ENCODE data around the gene NUDT8.
"Not testable (repeated sequence)": the region's sequence is repeated elsewhere in the genome, so short reads cannot be mapped to it uniquely, and the experiment has no call there.

Gene NUDT8

DNA sequence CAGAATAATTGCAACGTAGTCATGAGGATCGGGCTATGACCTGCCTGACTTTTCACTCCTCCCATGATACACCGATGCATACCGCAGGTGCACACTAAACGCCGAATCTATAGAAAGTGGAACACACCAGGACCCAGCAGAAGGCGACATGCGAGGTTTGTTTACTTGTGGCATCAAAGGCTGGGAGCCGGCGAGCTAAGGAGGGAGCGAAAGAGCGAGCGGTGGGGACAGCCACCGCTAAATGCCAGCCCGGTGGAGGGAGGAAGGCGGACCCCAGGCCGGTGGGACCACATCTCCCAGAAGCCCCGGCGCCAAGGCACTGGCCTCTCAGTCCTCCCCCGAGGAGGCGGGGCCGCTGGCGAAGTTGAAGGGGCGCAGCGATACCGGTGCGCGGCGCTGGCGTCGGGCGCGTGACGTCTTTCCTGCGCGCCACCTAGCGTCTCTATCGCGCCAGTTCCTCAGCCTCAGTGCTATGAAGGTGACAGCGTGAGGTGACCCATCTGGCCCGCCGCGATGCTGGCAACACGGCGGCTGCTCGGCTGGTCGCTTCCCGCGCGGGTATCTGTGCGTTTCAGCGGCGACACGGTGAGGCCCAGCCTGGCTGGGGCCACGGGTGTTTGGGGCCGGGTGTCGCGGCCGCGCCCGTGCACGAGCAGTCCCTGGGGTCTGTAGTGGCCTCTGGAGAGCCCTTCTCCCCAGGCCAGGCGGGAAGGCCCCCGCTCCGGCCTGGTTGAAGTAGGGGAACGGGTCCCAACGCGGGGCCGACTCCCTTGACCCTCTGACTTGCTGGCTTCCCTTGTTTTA, 23.0 kb downstream of the NUDT8 start, which contains the start of gene NDUFV1:
NDUFV1 (plus strand) TSS at position 445 of the 804 bp plus-strand sequence; CDS start at position 514, 69 bp downstream.
- Histone ChIP-seq H3K4me2 (peak within 1 kb of the TSS; percentile 89 to 99 (median 96)), H4K20me1 (peaks cover 0 to 24% (median 0%) of the 10 kb centered on the region in 11 experiments; a peak in 3 of 22 replicates), H3K4me1 (peaks cover 17 to 28% (median 25%) of the 10 kb centered on the region in 10 experiments), H3K4me3 (peak within 1 kb of the TSS; percentile 85 to 99 (median 94)), H3K27ac (peak within 1 kb of the TSS; percentile 72 to 88 (median 82)), H3K36me3 (peaks cover 33 to 39% (median 36%) of the 10 kb centered on the region in 11 experiments), H3K9me3 (replicated peaks in 1 of 11) (no peaks in the 10 kb centered on the region), H3K9ac (peak within 1 kb of the TSS; percentile 89 to 95 (median 91)), H3K27me3 (peaks cover 0 to 4% (median 0%) of the 10 kb centered on the region in 11 experiments; a peak in 3 of 22 replicates)
- TF ChIP-seq Cebpa-rat (IDR thresholded peaks at IDR 0.05), result no peak

DNA sequence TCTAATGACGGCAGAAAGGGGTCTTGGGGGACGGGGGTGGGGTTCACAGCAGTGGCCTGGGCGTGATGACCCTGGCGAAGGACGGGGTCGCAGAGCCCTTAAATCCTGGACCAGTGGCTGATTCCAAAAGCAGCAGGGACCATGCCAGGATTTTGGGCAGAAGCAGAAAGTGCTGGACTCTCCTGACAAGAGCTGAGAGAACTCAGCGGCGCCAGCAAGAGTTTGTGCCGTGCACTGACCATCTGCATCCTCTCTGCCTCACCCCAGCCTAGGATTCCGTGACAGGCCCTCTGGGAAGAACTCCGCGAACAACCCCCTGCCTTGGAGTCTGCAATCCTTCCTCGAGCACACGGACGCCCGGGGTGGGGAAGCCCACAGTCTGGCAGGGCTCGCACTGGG, 23.6 kb downstream of the NUDT8 start:
- Histone ChIP-seq H3K9me3 (replicated peaks in 1 of 11) (no peaks in the 10 kb centered on the region), H3K36me3 (peaks cover 27 to 33% (median 30%) of the 10 kb centered on the region in 11 experiments), H3K9ac (peak overlapping the region; percentile 89 to 95 (median 91); a peak in 20 of 22 replicates), H3K27ac (0 out of 22 replicates have a peak overlapping the region, but pooled peaks of 1 of the 11 experiments have one; percentile 82), H4K20me1 (peaks cover 0 to 18% (median 0%) of the 10 kb centered on the region in 11 experiments; a peak in 2 of 22 replicates), H3K4me2 (peak overlapping the region; percentile 87 to 98 (median 95)), H3K4me1 (peaks cover 17 to 29% (median 25%) of the 10 kb centered on the region in 10 experiments), H3K27me3 (peaks cover 0 to 4% (median 0%) of the 10 kb centered on the region in 11 experiments; a peak in 3 of 22 replicates), H3K4me3 (peak overlapping the region; percentile 85 to 99 (median 94))
- no peak for TF ChIP-seq Cebpa-rat (IDR thresholded peaks at IDR 0.05)

DNA sequence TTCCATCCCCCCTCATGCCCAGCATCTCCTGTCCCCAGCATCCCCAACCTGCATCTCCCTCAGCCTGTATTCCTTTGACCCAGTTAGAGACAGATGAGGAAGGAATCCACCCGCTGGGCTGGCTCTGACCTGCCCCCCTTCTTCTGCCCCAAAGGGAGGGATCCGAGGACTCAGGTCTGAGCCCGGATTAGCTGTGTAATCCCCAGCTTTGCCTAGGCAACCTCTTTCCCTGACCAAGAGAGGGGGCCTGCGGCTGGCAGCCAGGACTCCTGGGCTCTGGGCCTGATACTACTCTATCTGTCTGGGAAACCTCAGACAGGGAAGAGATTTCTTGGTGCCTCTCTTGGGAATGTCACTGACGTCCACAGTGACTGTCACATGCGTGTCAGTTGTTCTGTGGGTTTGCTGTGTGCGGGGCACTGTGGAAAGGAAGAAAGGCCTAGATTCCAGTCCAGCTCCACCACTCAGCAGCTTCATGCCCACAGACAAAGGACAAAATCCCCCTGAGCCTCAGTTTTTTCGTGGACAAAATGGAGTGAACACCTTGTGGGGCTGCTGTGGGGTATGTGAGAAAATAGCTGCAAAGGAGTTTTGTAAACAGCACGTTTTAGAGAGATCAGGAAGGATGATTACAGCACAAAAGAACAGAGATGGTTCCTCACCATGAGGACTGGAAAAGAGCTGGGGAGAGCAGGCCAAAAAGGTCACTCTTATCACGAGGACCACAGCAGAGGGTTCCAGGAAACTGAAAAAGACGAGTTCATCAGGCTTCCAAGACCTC, 24.3 kb downstream of the NUDT8 start:
- no peak overlapping the region for H3K4me3 ChIP-seq
- no peaks in the 10 kb centered on the region for H3K9me3 ChIP-seq (replicated peaks in 1 of 11)
- peaks cover 22 to 36% (median 31%) of the 10 kb centered on the region in 10 experiments for H3K4me1 ChIP-seq
- TF ChIP-seq Cebpa-rat (IDR thresholded peaks at IDR 0.05), result no peak
- no peak overlapping the region for H3K27ac ChIP-seq
- H4K20me1 ChIP-seq, result peaks cover 0 to 13% (median 0%) of the 10 kb centered on the region in 11 experiments; a peak in 2 of 22 replicates
- peaks cover 0 to 4% (median 0%) of the 10 kb centered on the region in 11 experiments; a peak in 3 of 22 replicates for H3K27me3 ChIP-seq
- H3K9ac ChIP-seq, result peak overlapping the region in 1 of 11 experiments; percentile 94; a peak in 4 of 22 replicates
- peaks cover 21 to 26% (median 24%) of the 10 kb centered on the region in 11 experiments for H3K36me3 ChIP-seq
- peak overlapping the region in 9 of 11 experiments; percentile 87 to 98 (median 95); a peak in 12 of 22 replicates for H3K4me2 ChIP-seq

DNA sequence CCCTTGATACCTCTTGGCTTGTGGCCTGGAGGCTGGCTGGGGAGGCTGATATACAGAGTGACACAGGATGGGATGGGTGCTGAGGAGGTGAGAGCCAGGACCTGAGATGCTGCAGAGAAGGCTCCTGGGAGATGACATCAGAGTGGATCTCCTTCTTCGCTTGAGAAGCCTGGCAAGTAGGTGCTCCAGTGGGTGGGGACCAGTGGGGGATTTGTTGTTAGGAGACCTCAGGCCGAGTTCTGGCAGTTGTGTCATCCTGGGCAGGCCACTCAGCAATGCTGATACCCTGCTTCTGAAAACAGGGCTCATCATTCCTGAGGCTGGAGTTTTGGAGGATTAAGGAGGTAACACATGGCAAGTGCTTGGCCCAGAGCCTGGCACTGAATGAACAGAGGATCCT, 24.9 kb downstream of the NUDT8 start:
- Histone ChIP-seq H3K4me1 (peaks cover 26 to 40% (median 35%) of the 10 kb centered on the region in 10 experiments), H3K4me2 (peak overlapping the region in 2 of 11 experiments; percentile 96 to 98; a peak in 1 of 22 replicates), H3K9me3 (replicated peaks in 1 of 11) (no peaks in the 10 kb centered on the region), H3K9ac (peak overlapping the region in 1 of 11 experiments; percentile 94; a peak in 2 of 22 replicates), H3K4me3 (no peak overlapping the region), H3K27ac (no peak overlapping the region), H3K27me3 (peaks cover 0 to 4% (median 0%) of the 10 kb centered on the region in 11 experiments; a peak in 3 of 22 replicates), H3K36me3 (peaks cover 16 to 20% (median 18%) of the 10 kb centered on the region in 11 experiments), H4K20me1 (peaks cover 0 to 11% (median 0%) of the 10 kb centered on the region in 11 experiments; a peak in 1 of 22 replicates)
- TF ChIP-seq Cebpa-rat (IDR thresholded peaks at IDR 0.05), result no peak

DNA sequence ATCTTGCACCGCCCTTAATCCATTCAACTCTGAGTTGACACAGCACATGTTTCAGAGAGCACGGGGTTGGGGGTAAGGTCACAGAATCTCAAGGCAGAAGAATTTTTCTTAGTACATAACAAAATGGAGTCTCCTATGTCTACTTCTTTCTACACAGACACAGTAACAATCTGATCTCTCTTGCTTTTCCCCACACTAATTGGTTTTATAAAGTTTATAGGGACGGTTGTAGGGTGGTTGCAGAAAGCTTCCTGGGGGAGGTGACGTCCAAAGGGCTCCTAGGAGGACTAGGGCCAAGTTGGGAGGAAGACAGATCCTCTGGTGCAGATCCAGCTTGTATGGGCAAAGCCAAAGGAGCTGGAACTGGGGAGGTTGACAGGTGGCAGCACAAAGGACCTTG, 25.6 kb downstream of the NUDT8 start:
- not testable (repeated sequence) for H3K27me3 ChIP-seq; H4K20me1 ChIP-seq; H3K9ac ChIP-seq; H3K4me2 ChIP-seq; H3K9me3 ChIP-seq (replicated peaks in 1 of 11); H3K4me3 ChIP-seq; H3K27ac ChIP-seq
- Histone ChIP-seq H3K4me1 (peaks cover 26 to 41% (median 35%) of the 10 kb centered on the region in 10 experiments), H3K36me3 (peaks cover 10 to 13% (median 11%) of the 10 kb centered on the region in 11 experiments)

DNA sequence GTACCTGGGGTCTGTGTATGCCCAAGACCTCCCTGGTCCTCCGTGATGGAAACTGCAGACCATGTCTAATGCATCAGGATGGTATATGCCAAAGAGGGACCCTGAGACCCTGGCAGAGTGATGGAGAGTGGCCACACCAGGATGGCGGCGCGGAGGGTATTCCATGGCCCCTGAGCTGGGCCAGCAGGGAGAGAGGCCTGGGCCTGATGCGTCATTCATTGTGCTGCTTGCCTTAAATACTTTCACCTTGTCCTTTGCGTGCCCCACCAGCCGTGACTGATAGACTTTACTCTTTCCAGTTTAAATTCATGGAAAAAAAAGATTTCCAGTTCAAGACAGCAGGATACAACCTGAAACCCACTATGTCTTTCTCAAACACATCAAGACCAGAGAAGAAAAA, 28.6 kb downstream of the NUDT8 start:
- Histone ChIP-seq H3K9ac (no peak overlapping the region), H3K4me3 (no peak overlapping the region)

DNA sequence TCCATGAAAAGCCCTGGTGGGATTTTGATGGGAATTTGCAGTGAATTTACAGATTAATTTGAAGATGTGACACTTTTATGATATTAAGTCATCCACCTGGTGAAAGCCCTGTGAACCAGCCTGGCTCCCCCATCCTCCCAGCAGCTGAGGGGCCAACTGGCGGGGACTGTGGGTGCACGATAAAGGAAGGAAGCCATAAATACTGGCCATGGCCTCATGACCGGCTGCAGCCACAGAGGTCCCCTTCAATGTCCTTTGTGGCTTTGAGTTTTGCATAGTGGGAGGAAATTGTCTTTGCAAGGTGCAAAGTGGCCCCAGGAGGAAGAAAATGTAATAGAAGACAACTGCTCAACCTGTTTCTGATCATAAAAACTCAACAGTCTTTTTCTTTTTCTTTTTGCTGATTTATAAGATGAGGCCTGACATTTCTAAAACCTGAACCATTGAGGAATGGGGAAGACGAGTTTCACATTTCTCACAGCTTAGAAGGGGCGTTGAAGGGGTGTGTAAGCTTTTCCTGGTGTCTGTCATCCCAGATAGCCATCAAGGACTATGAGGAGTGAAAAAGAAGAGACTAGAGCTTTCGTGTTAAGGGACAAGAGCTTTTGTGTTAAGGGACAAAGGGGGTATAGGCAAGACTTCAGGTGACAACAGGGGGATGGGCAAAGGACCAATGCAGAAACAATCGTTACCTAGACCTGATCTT, 29.3 kb downstream of the NUDT8 start:
- H3K4me1 ChIP-seq, result peaks cover 8 to 17% (median 13%) of the 10 kb centered on the region in 10 experiments; a peak in 19 of 20 replicates
- H3K9me3 ChIP-seq (replicated peaks in 1 of 11), result peaks cover 8 to 28% (median 24%) of the 10 kb centered on the region in 11 experiments; a peak in 20 of 22 replicates
- no peaks in the 10 kb centered on the region for H4K20me1 ChIP-seq
- H3K27ac ChIP-seq, result no peak overlapping the region
- peak overlapping the region; percentile 46 to 71 (median 56); a peak in 21 of 22 replicates for H3K4me2 ChIP-seq
- no peak overlapping the region for H3K4me3 ChIP-seq
- H3K36me3 ChIP-seq, result no peaks in the 10 kb centered on the region
- TF ChIP-seq Cebpa-rat (IDR thresholded peaks at IDR 0.05), result no peak
- peaks cover 0 to 4% (median 0%) of the 10 kb centered on the region in 11 experiments; a peak in 3 of 22 replicates for H3K27me3 ChIP-seq
- no peak overlapping the region for H3K9ac ChIP-seq

More for the DNA sequence above, 28.6 kb downstream of the NUDT8 start:
- no peak for TF ChIP-seq Cebpa-rat (IDR thresholded peaks at IDR 0.05)
- H3K9me3 ChIP-seq (replicated peaks in 1 of 11), result peaks cover 8 to 28% (median 24%) of the 10 kb centered on the region in 11 experiments; a peak in 20 of 22 replicates
- peaks cover 11 to 23% (median 19%) of the 10 kb centered on the region in 10 experiments for H3K4me1 ChIP-seq
- H3K27me3 ChIP-seq, result peaks cover 0 to 4% (median 0%) of the 10 kb centered on the region in 11 experiments; a peak in 3 of 22 replicates
- H3K36me3 ChIP-seq, result no peaks in the 10 kb centered on the region
- H3K4me2 ChIP-seq, result peak overlapping the region in 9 of 11 experiments; percentile 4 to 71 (median 57); a peak in 14 of 22 replicates
- H4K20me1 ChIP-seq, result no peaks in the 10 kb centered on the region
- no peak overlapping the region for H3K27ac ChIP-seq

DNA sequence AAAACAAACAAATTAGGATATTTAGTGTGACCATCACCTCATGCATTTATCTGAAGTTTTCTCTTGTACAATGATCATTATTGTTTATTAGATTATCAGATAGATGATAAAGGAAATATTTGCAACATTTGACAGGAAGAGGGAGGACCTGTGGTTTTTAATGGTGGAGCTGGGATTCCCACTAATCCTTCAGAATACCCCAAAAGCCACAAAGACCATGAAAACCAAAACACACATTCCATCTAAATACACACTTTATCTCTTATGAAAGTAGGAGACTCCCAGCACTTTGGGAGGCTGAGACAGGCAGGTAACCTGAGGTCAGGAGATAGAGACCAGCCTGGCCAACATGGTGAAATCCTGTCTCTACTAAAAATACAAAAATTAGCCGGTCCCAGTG, 30.6 kb downstream of the NUDT8 start:
- no peak overlapping the region for H3K27ac ChIP-seq
- no peak overlapping the region for H3K9ac ChIP-seq
- H3K4me1 ChIP-seq, result peaks cover 8 to 15% (median 11%) of the 10 kb centered on the region in 10 experiments; a peak in 19 of 20 replicates
- TF ChIP-seq Cebpa-rat (IDR thresholded peaks at IDR 0.05), result no peak
- peaks cover 0 to under 1% (median 0%) of the 10 kb centered on the region in 11 experiments; a peak in 1 of 22 replicates for H3K27me3 ChIP-seq
- H4K20me1 ChIP-seq, result no peaks in the 10 kb centered on the region
- H3K9me3 ChIP-seq (replicated peaks in 1 of 11), result peaks cover 8 to 28% (median 24%) of the 10 kb centered on the region in 11 experiments; a peak in 20 of 22 replicates
- no peak overlapping the region for H3K4me2 ChIP-seq
- H3K4me3 ChIP-seq, result no peak overlapping the region
- no peaks in the 10 kb centered on the region for H3K36me3 ChIP-seq

DNA sequence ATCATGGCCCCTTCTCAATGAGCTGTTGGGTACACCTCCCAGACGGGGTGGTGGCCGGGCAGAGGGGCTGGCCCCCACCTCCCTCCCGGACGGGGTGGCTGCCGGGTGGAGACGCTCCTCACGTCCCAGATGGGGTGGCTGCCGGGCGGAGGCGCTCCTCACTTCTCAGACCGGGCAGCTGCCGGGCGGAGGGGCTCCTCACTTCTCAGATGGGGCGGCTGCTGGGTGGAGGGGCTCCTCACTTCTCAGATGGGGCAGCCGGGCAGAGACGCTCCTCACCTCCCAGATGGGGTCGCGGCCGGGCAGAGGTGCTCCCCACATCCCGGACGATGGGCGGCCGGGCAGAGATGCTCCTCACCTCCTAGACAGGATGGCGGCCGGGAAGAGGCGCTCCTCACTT, 31.8 kb downstream of the NUDT8 start:
- H3K27me3 ChIP-seq, H4K20me1 ChIP-seq, H3K27ac ChIP-seq, H3K4me2 ChIP-seq, H3K36me3 ChIP-seq, H3K9ac ChIP-seq, H3K4me3 ChIP-seq: not testable (repeated sequence)
- H3K4me1 ChIP-seq, result peaks cover 9 to 15% (median 12%) of the 10 kb centered on the region in 10 experiments; a peak in 19 of 20 replicates
- peaks cover 8 to 28% (median 24%) of the 10 kb centered on the region in 11 experiments; a peak in 20 of 22 replicates for H3K9me3 ChIP-seq (replicated peaks in 1 of 11)

DNA sequence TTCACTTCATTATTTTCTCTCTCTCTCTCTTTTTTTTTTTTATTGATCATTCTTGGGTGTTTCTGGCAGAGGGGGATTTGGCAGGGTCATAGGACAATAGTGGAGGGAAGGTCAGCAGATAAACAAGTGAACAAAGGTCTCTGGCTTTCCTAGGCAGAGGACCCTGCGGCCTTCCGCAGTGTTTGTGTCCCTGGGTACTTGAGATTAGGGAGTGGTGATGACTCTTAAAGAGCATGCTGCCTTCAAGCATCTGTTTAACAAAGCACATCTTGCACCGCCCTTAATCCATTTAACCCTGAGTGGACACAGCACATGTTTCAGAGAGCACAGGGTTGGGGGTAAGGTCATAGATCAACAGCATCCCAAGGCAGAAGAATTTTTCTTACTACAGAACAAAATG, 32.3 kb downstream of the NUDT8 start:
- not testable (repeated sequence) for H3K9ac ChIP-seq, H3K27ac ChIP-seq, H3K4me2 ChIP-seq, H4K20me1 ChIP-seq, H3K27me3 ChIP-seq, H3K4me3 ChIP-seq, H3K36me3 ChIP-seq
- Histone ChIP-seq H3K9me3 (replicated peaks in 1 of 11) (peaks cover 8 to 28% (median 24%) of the 10 kb centered on the region in 11 experiments; a peak in 20 of 22 replicates), H3K4me1 (peaks cover 9 to 15% (median 12%) of the 10 kb centered on the region in 10 experiments; a peak in 19 of 20 replicates)
